Activated CD8-positive, alpha-beta memory T cell treated with anti-CD3 and anti-CD28 coated beads, Interleukin-2, amount 10 ng/mL, durations not matched to agents 7 days and 5 days (primary cell): ENCODE data around the gene BRSK2. TPM values are rescaled to one million over a fixed set of nuclear protein-coding genes. Genes with fewer than 3 reads are reported as not detected.

Source experiments
- ATAC-seq: fragments of 150-1000 bp; cut with Tn5 transposase; one replicate; pipeline ENCODE4 v1.10.0; 2021; ENCODE audit warnings: moderate library complexity
- CTCF ChIA-PET: fragments of 350-600 bp; sonication (Branson Sonifier 250); formaldehyde crosslinking; loops from one replicate; lab custom pipeline; 2021; ENCODE audit warnings: antibody characterized with exemption; lab: Charles Lee
- DNase-seq: peaks from one replicate; pipeline ENCODE4 v3.0.0-alpha.2; 2020
- H3K27ac Mint-ChIP-seq: one replicate; pipeline ENCODE4 v1.8.0; 2021; ENCODE audit warnings: mild to moderate bottlenecking, mixed read lengths
- H3K27me3 Mint-ChIP-seq: one replicate; pipeline ENCODE4 v1.8.0; 2021; ENCODE audit warnings: mixed read lengths
- H3K36me3 Mint-ChIP-seq: one replicate; pipeline ENCODE4 v1.8.0; 2021; ENCODE audit warnings: mild to moderate bottlenecking, mixed read lengths
- H3K4me1 Mint-ChIP-seq: one replicate; pipeline ENCODE4 v1.8.0; 2021; ENCODE audit warnings: mixed read lengths
- H3K4me3 Mint-ChIP-seq: one replicate; pipeline ENCODE4 v1.8.0; 2021; ENCODE audit warnings: mild to moderate bottlenecking, moderate library complexity, mixed read lengths
- H3K9me3 Mint-ChIP-seq: one replicate; pipeline ENCODE4 v1.8.0; 2022; ENCODE audit warnings: low read depth, mixed read lengths
- total RNA-seq, 2 experiments: library from RNA; stranded (reverse); gene quantifications; one replicate each; pipeline ENCODE4 v1.2.3, GENCODE V29; 2021

Gene BRSK2
- total RNA-seq, 2 experiments from 2014 or later, result 0.40 TPM; not detected in 1

GRCh38 chr11:1399386-1400316, 9.9 kb downstream of the BRSK2 start:
- CTCF ChIA-PET, result interaction anchor here (1.2 kb wide), 1 partner anchor 174 kb away, joined by 3 read pairs; no protein-coding TSS in a partner anchor
- ATAC-seq (no peak), DNase-seq (no peak)
- no peak overlapping the region for H3K4me3 Mint-ChIP-seq
- no peaks in the 10 kb centered on the region for H3K4me1 Mint-ChIP-seq
- no peaks in the 10 kb centered on the region for H3K36me3 Mint-ChIP-seq
- H3K9me3 Mint-ChIP-seq, result no peaks in the 10 kb centered on the region
- H3K27ac Mint-ChIP-seq, result no peak overlapping the region
- H3K27me3 Mint-ChIP-seq, result no peaks in the 10 kb centered on the region

- no peak for DNase-seq
- Mint-ChIP-seq H3K27ac (no peak overlapping the region), H3K27me3 (no peaks in the 10 kb centered on the region), H3K4me1 (no peaks in the 10 kb centered on the region), H3K36me3 (no peaks in the 10 kb centered on the region), H3K9me3 (no peaks in the 10 kb centered on the region), H3K4me3 (no peak overlapping the region)
- CTCF ChIA-PET, result no interaction called here
- no peak for ATAC-seq
Observed at GRCh38 chr11:1400317-1401170, 10.8 kb downstream of the BRSK2 start.

- H3K9me3 Mint-ChIP-seq, result no peaks in the 10 kb centered on the region
- no peaks in the 10 kb centered on the region for H3K27me3 Mint-ChIP-seq
- H3K4me1 Mint-ChIP-seq, result no peaks in the 10 kb centered on the region
- no peak for ATAC-seq
- no peak overlapping the region for H3K27ac Mint-ChIP-seq
- DNase-seq, result no peak
- H3K4me3 Mint-ChIP-seq, result no peak overlapping the region
- CTCF ChIA-PET, result no interaction called here
- H3K36me3 Mint-ChIP-seq, result no peaks in the 10 kb centered on the region
Observed at GRCh38 chr11:1401171-1401445, 11.4 kb downstream of the BRSK2 start.

GRCh38 chr11:1401656-1402221, 12.0 kb downstream of the BRSK2 start:
- DNase-seq (peak; percentile 56), ATAC-seq (peak; percentile 45)
- no peak overlapping the region for H3K27ac Mint-ChIP-seq
- H3K27me3 Mint-ChIP-seq, result no peaks in the 10 kb centered on the region
- CTCF ChIA-PET, result no interaction called here
- H3K9me3 Mint-ChIP-seq, result no peaks in the 10 kb centered on the region
- no peaks in the 10 kb centered on the region for H3K4me1 Mint-ChIP-seq
- no peaks in the 10 kb centered on the region for H3K36me3 Mint-ChIP-seq
- H3K4me3 Mint-ChIP-seq, result no peak overlapping the region

- Mint-ChIP-seq H3K4me1 (no peaks in the 10 kb centered on the region), H3K27me3 (no peaks in the 10 kb centered on the region), H3K9me3 (no peaks in the 10 kb centered on the region), H3K27ac (no peak overlapping the region), H3K4me3 (no peak overlapping the region), H3K36me3 (no peaks in the 10 kb centered on the region)
- ATAC-seq (no peak), DNase-seq (no peak)
- CTCF ChIA-PET, result no interaction called here
Observed at GRCh38 chr11:1402355-1403077, 12.8 kb downstream of the BRSK2 start.

- H3K9me3 Mint-ChIP-seq, result no peaks in the 10 kb centered on the region
- H3K27ac Mint-ChIP-seq, result no peak overlapping the region
- no peaks in the 10 kb centered on the region for H3K36me3 Mint-ChIP-seq
- H3K27me3 Mint-ChIP-seq, result no peaks in the 10 kb centered on the region
- no peak overlapping the region for H3K4me3 Mint-ChIP-seq
- no peak for DNase-seq
- CTCF ChIA-PET, result no interaction called here
- ATAC-seq, result no peak
- H3K4me1 Mint-ChIP-seq, result no peaks in the 10 kb centered on the region
Observed at GRCh38 chr11:1403078-1403620, 13.4 kb downstream of the BRSK2 start.

GRCh38 chr11:1403721-1404460, 14.2 kb downstream of the BRSK2 start:
- H3K4me1 Mint-ChIP-seq, result no peaks in the 10 kb centered on the region
- no peaks in the 10 kb centered on the region for H3K9me3 Mint-ChIP-seq
- DNase-seq, result no peak
- CTCF ChIA-PET, result no interaction called here
- no peak for ATAC-seq
- H3K27me3 Mint-ChIP-seq, result no peaks in the 10 kb centered on the region
- H3K4me3 Mint-ChIP-seq, result no peak overlapping the region
- H3K36me3 Mint-ChIP-seq, result no peaks in the 10 kb centered on the region
- no peak overlapping the region for H3K27ac Mint-ChIP-seq

GRCh38 chr11:1404461-1405185, 14.9 kb downstream of the BRSK2 start:
- Mint-ChIP-seq H3K4me3 (no peak overlapping the region), H3K27ac (no peak overlapping the region), H3K9me3 (no peaks in the 10 kb centered on the region), H3K36me3 (no peaks in the 10 kb centered on the region), H3K27me3 (no peaks in the 10 kb centered on the region), H3K4me1 (no peaks in the 10 kb centered on the region)
- DNase-seq, result no peak
- ATAC-seq, result no peak
- CTCF ChIA-PET, result no interaction called here

GRCh38 chr11:1405186-1406020, 15.7 kb downstream of the BRSK2 start:
- Mint-ChIP-seq H3K4me3 (no peak overlapping the region), H3K4me1 (no peaks in the 10 kb centered on the region), H3K36me3 (no peaks in the 10 kb centered on the region), H3K9me3 (no peaks in the 10 kb centered on the region), H3K27ac (no peak overlapping the region), H3K27me3 (no peaks in the 10 kb centered on the region)
- CTCF ChIA-PET, result no interaction called here
- no peak for ATAC-seq
- DNase-seq, result no peak

- Mint-ChIP-seq H3K36me3 (no peaks in the 10 kb centered on the region), H3K9me3 (no peaks in the 10 kb centered on the region), H3K4me1 (no peaks in the 10 kb centered on the region), H3K27me3 (no peaks in the 10 kb centered on the region), H3K27ac (no peak overlapping the region), H3K4me3 (no peak overlapping the region)
- CTCF ChIA-PET, result no interaction called here
- ATAC-seq (no peak), DNase-seq (no peak)
Observed at GRCh38 chr11:1406571-1407485, 17.1 kb downstream of the BRSK2 start.

- no peaks in the 10 kb centered on the region for H3K4me1 Mint-ChIP-seq
- H3K4me3 Mint-ChIP-seq, result no peak overlapping the region
- no peaks in the 10 kb centered on the region for H3K27me3 Mint-ChIP-seq
- CTCF ChIA-PET, result no interaction called here
- no peak overlapping the region for H3K27ac Mint-ChIP-seq
- H3K36me3 Mint-ChIP-seq, result no peaks in the 10 kb centered on the region
- ATAC-seq (no peak), DNase-seq (no peak)
- no peaks in the 10 kb centered on the region for H3K9me3 Mint-ChIP-seq
Observed at GRCh38 chr11:1407668-1408067, 17.9 kb downstream of the BRSK2 start.
